Gastrocnemius medialis (tissue), 4 donors: Measurements from ENCODE around the gene TMEM178A. TPM values are rescaled to one million over a fixed set of nuclear protein-coding genes. Genes with fewer than 3 reads are reported as not detected.

Source experiments
- ATAC-seq, 2 donors: fragments of 150-250 bp; one replicate each; pipeline ENCODE4 v1.9.1; 2016
- DNase-seq, 2 donors: peaks; one replicate each; pipeline ENCODE4 v3.0.0-alpha.2; 2019
- H3K27ac ChIP-seq, 4 donors: fragments of 200-600 bp; sonication (generic); 1 replicate in 1 of 4; 2 replicates in 3 of 4; pipeline ENCODE4 v1.5.1; 2016 to 2018; ENCODE audit warnings: mild to moderate bottlenecking in 2 of 4, moderate library complexity in 1 of 4
- H3K27me3 ChIP-seq, 3 donors: fragments of 200-600 bp; sonication (generic) in 2 of 3; 1 replicate in 1 of 3; 2 replicates in 2 of 3; pipeline versions ENCODE4 v1.5.1 to v1.6.0; 2016 to 2019; ENCODE audit warnings: mild to moderate bottlenecking in 1 of 3, moderate library complexity in 1 of 3
- H3K36me3 ChIP-seq, 2 donors: fragments of 200-600 bp; sonication (generic) in 1 of 2; one replicate each; pipeline ENCODE4 v1.5.1; 2017 to 2018
- H3K4me1 ChIP-seq, 2 donors: fragments of 200-600 bp; sonication (generic) in 1 of 2; one replicate each; pipeline ENCODE4 v1.5.1; 2016 to 2017; ENCODE audit warnings: mild to moderate bottlenecking in 2 of 2
- H3K4me3 ChIP-seq, 4 donors: fragments of 200-600 bp; sonication (generic) in 3 of 4; 1 replicate in 1 of 4; 2 replicates in 3 of 4; pipeline ENCODE4 v1.5.1; 2016 to 2019; ENCODE audit warnings: mild to moderate bottlenecking in 2 of 4
- H3K9me3 ChIP-seq, 3 donors: fragments of 200-600 bp; sonication (generic) in 2 of 3; 1 replicate in 1 of 3; 2 replicates in 2 of 3; pipeline ENCODE4 v1.5.1; 2016 to 2019
- CTCF ChIP-seq, 5 experiments: fragments of 450-650 bp in 3 of 5; fragments of 200-600 bp in 2 of 5; sonication (generic) in 2 of 5; IDR thresholded peaks in 4 of 5; conservative IDR thresholded peaks in 1 of 5; 1 replicate in 4 of 5; 2 replicates in 1 of 5; pipeline ENCODE4 v1.5.1; 2016 to 2019; ENCODE audit warnings: antibody characterized with exemption in 5 of 5, mild to moderate bottlenecking in 3 of 5, moderate library complexity in 3 of 5
- POLR2A ChIP-seq, 2 donors: fragments of 450-650 bp; IDR thresholded peaks; one replicate each; pipeline ENCODE4 v1.6.1; 2017; ENCODE audit warnings: antibody characterized with exemption in 2 of 2, mild to moderate bottlenecking in 2 of 2, moderate library complexity in 2 of 2
- in situ Hi-C, 4 donors: fragments of 200-750 bp; cut with MboI; loops; one replicate each; pipeline versions ENCODE4 v1.15.0 to v1.8.0; 2017; ENCODE audit warnings: low sequenced_read_pairs in 4 of 4
- intact Hi-C: fragments of 100-400 bp; cut with DNase I; formaldehyde crosslinking; loops from one replicate; pipeline ENCODE4 v1.15.1; 2023; ENCODE audit warnings: low total_unique reads
- total RNA-seq, 4 donors: library from RNA; depleted of rRNA; stranded (reverse); fragments of >200 nt; gene quantifications; one replicate each; pipeline versions ENCODE4 v1.1.0 to v1.2.3, GENCODE V29; 2016

The TMEM178A gene
- total RNA-seq, 4 donors from 2014 or later = 0.42 TPM; not detected in 3

GRCh38 chr2:39689272-39689841 is 23.6 kb downstream of the TMEM178A start:
- Histone ChIP-seq H3K4me1 (peaks cover 0 to 9% of the 10 kb centered on the region in 2 donors), H3K36me3 (no peaks in the 10 kb centered on the region), H3K4me3 (no peak overlapping the region), H3K27me3 (no peaks in the 10 kb centered on the region), H3K27ac (no peak overlapping the region), H3K9me3 (no peaks in the 10 kb centered on the region)
- DNase-seq (no peak), ATAC-seq (no peak)
- no peak for TF ChIP-seq CTCF (IDR thresholded peaks at IDR 0.05 in 4 of 5, conservative IDR thresholded peaks at IDR 0.05 in 1 of 5)
- no peak for TF ChIP-seq POLR2A (IDR thresholded peaks at IDR 0.05)
- intact Hi-C loops = no loop called here
- in situ Hi-C loops = no loop called here

GRCh38 chr2:39689876-39690275 is 24.2 kb downstream of the TMEM178A start:
- H3K27ac ChIP-seq = no peak overlapping the region
- H3K27me3 ChIP-seq = no peaks in the 10 kb centered on the region
- H3K4me1 ChIP-seq = peaks cover 1 to 8% of the 10 kb centered on the region in 2 donors
- no peak for ATAC-seq
- H3K36me3 ChIP-seq = no peaks in the 10 kb centered on the region
- TF ChIP-seq CTCF (IDR thresholded peaks at IDR 0.05 in 4 of 5, conservative IDR thresholded peaks at IDR 0.05 in 1 of 5) (no peak), POLR2A (IDR thresholded peaks at IDR 0.05) (no peak)
- no peak overlapping the region for H3K4me3 ChIP-seq
- in situ Hi-C loops = no loop called here
- no peaks in the 10 kb centered on the region for H3K9me3 ChIP-seq
- intact Hi-C loops = no loop called here
- DNase-seq = no peak

DNA sequence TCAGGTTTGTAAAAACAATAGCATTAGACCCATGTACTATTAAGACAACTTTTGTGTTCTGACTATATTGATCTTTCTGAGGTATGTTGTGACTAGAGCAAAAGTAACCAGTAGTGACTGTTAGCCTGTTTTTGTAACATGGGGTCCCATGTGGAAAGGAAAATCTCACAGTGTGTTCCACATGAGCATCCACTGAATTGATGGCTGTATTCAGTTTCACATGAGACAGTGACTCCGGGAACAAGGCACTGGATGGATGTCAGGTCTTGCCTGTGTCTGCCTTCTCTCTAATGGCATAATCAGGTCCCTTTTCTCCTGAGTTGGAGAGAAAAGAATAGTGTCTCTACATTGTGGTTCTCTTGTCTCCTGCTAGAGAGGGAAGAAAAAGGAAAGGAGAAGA is 27.5 kb downstream of the TMEM178A start:
- in situ Hi-C loops = no loop called here
- intact Hi-C loops = no loop called here
- Histone ChIP-seq H3K9me3 (no peaks in the 10 kb centered on the region), H3K27me3 (no peaks in the 10 kb centered on the region), H3K27ac (no peak overlapping the region), H3K4me3 (no peak overlapping the region), H3K4me1 (peaks cover 24 to 29% of the 10 kb centered on the region in 2 donors), H3K36me3 (no peaks in the 10 kb centered on the region)
- DNase-seq = no peak
- TF ChIP-seq POLR2A (IDR thresholded peaks at IDR 0.05) (no peak), CTCF (IDR thresholded peaks at IDR 0.05 in 4 of 5, conservative IDR thresholded peaks at IDR 0.05 in 1 of 5) (no peak)
- no peak for ATAC-seq

DNA sequence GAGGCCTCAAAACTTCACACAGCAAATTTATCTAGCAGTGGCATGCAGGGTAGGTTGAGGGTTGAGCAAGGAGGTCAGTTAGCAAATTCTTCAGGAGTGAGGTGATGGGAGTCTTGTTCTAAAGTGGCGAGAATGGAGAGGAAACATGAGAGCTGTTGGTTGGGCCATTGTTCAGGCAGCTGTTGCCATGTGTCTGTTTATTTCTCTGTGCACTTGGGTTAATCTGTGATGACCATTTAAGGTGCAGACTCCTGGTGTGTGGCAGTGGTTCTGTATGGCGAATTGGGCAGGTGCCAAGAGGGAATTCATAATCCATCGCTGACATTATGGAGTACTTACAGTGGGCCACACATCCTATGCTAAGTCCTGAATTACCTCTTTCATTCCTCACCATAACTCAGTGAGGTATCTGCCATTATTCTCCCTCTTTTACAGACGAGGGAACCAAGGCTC is 30.4 kb downstream of the TMEM178A start:
- H3K4me1 ChIP-seq = peaks cover 24 to 29% of the 10 kb centered on the region in 2 donors
- no peak overlapping the region for H3K4me3 ChIP-seq
- TF ChIP-seq POLR2A (IDR thresholded peaks at IDR 0.05) (no peak), CTCF (IDR thresholded peaks at IDR 0.05 in 4 of 5, conservative IDR thresholded peaks at IDR 0.05 in 1 of 5) (no peak)
- in situ Hi-C loops (no loop called here), intact Hi-C loops (loop anchor here (1.0 to 5.0 kb wide), 4 partner anchors 54 to 314 kb away; no protein-coding TSS in a partner anchor)
- H3K9me3 ChIP-seq = peaks cover 0 to 2% (median 0%) of the 10 kb centered on the region in 3 donors
- no peaks in the 10 kb centered on the region for H3K36me3 ChIP-seq
- peak; percentile 14 to 65 for DNase-seq
- peak overlapping the region; percentile 38 to 61 (median 48) for H3K27ac ChIP-seq
- H3K27me3 ChIP-seq = no peaks in the 10 kb centered on the region
- peak; percentile 90 to 98 for ATAC-seq
